HEK293 (cell line): ENCODE measurements around the gene TIGD4.

ENCODE experiments used
- ZNF157 ChIP-seq: fragments of 450-650 bp; formaldehyde crosslinking; IDR thresholded peaks from 2 replicates; pipeline ENCODE4 v1.5.1; 2016; ENCODE audit warnings: missing biosample characterization, missing genetic modification characterization
- TF ChIP-seq, protein P1 (sequence below): fragments of 450-650 bp; formaldehyde crosslinking; IDR thresholded peaks from 2 replicates; pipeline ENCODE4 v1.5.1; 2016; ENCODE audit warnings: missing biosample characterization, missing genetic modification characterization
- TF ChIP-seq, protein P2 (sequence below): fragments of 450-650 bp; formaldehyde crosslinking; IDR thresholded peaks from 2 replicates; pipeline ENCODE4 v1.5.1; 2016; ENCODE audit warnings: missing biosample characterization, missing genetic modification characterization
- TF ChIP-seq, protein P3 (sequence below): fragments of 450-650 bp; formaldehyde crosslinking; IDR thresholded peaks from 2 replicates; pipeline ENCODE4 v1.5.1; 2016; ENCODE audit warnings: missing biosample characterization, missing genetic modification characterization
- TF ChIP-seq, protein P4 (sequence below): fragments of 450-650 bp; formaldehyde crosslinking; IDR thresholded peaks from 2 replicates; pipeline ENCODE4 v1.5.1; 2016; ENCODE audit warnings: missing biosample characterization, missing genetic modification characterization, low read depth

DNA sequence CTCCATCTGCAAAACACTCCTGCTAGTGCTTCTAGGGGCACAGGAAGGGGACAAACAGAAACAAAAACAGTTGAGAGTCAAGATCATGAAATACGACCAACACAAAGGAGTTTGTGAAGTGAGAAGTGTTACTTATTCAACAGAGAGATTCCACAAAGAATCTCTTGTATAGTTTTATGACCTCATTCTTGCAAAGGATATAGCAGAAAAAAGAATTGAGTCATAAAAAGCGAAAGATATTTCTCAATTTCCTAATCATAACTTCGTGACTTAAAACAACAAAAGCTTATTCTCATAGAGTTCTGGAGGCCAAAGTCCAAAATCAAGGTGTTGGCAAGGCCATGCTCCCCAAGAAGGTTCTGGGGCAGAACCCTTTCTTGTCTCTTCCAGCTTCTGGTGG, 40.7 kb downstream of the TIGD4 start:
- TF ChIP-seq, protein P1, sequence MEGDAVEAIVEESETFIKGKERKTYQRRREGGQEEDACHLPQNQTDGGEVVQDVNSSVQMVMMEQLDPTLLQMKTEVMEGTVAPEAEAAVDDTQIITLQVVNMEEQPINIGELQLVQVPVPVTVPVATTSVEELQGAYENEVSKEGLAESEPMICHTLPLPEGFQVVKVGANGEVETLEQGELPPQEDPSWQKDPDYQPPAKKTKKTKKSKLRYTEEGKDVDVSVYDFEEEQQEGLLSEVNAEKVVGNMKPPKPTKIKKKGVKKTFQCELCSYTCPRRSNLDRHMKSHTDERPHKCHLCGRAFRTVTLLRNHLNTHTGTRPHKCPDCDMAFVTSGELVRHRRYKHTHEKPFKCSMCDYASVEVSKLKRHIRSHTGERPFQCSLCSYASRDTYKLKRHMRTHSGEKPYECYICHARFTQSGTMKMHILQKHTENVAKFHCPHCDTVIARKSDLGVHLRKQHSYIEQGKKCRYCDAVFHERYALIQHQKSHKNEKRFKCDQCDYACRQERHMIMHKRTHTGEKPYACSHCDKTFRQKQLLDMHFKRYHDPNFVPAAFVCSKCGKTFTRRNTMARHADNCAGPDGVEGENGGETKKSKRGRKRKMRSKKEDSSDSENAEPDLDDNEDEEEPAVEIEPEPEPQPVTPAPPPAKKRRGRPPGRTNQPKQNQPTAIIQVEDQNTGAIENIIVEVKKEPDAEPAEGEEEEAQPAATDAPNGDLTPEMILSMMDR (tag by site-specific recombination), result no peak
- TF ChIP-seq, protein P2, sequence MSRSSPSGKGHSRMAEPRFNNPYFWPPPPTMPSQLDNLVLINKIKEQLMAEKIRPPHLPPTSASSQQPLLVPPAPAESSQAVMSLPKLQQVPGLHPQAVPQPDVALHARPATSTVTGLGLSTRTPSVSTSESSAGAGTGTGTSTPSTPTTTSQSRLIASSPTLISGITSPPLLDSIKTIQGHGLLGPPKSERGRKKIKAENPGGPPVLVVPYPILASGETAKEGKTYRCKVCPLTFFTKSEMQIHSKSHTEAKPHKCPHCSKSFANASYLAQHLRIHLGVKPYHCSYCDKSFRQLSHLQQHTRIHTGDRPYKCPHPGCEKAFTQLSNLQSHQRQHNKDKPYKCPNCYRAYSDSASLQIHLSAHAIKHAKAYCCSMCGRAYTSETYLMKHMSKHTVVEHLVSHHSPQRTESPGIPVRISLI (tag by site-specific recombination), result no peak
- TF ChIP-seq, protein P3, sequence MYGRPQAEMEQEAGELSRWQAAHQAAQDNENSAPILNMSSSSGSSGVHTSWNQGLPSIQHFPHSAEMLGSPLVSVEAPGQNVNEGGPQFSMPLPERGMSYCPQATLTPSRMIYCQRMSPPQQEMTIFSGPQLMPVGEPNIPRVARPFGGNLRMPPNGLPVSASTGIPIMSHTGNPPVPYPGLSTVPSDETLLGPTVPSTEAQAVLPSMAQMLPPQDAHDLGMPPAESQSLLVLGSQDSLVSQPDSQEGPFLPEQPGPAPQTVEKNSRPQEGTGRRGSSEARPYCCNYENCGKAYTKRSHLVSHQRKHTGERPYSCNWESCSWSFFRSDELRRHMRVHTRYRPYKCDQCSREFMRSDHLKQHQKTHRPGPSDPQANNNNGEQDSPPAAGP (tag by site-specific recombination), result no peak
- no peak for TF ChIP-seq ZNF157 (tag by site-specific recombination)
- TF ChIP-seq, protein P4, sequence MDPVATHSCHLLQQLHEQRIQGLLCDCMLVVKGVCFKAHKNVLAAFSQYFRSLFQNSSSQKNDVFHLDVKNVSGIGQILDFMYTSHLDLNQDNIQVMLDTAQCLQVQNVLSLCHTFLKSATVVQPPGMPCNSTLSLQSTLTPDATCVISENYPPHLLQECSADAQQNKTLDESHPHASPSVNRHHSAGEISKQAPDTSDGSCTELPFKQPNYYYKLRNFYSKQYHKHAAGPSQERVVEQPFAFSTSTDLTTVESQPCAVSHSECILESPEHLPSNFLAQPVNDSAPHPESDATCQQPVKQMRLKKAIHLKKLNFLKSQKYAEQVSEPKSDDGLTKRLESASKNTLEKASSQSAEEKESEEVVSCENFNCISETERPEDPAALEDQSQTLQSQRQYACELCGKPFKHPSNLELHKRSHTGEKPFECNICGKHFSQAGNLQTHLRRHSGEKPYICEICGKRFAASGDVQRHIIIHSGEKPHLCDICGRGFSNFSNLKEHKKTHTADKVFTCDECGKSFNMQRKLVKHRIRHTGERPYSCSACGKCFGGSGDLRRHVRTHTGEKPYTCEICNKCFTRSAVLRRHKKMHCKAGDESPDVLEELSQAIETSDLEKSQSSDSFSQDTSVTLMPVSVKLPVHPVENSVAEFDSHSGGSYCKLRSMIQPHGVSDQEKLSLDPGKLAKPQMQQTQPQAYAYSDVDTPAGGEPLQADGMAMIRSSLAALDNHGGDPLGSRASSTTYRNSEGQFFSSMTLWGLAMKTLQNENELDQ (tag by site-specific recombination), result no peak
